Hematopoietic multipotent progenitor cell treated with erythropoietin and hydrocortisone succinate and interleukin-3 and kit ligand, for 4 days (in vitro differentiated cells): ENCODE data around the gene OLIG3.

ENCODE experiments used
- DNase-seq: peaks from one replicate; pipeline ENCODE4 v3.0.0-alpha.2; 2015

The OLIG3 gene

DNA sequence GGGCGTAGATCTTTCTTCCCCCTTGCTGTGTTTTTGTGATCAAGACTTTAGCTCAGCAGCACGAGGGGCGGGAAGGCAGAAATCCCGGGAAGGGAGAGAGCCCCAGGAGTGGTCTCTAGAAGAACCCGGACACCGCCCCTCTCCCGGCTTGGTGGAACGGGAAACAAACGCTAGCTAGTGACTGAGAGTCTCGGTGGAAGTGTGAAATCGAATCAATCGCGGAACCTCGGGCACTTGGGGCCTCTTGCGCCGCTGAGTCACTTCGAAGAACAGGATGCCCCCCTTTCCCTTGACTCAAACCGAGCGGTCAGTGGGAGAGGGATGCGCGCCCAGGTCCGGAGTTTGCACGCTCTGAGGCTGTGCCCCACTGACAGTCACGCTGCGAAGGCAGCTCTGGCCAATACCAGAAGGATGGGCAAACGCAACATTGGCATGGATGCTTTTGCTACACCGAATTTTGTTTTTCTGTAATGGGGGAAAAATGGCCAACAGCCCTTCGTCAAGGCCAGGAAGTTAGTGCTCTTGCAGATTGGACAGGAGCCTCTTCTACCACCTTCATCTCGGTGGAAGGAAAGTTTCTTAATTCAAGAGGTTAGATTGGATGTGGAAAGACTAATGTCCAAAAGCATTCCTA is 1.6 kb upstream of the OLIG3 start:
- no peak for DNase-seq

DNA sequence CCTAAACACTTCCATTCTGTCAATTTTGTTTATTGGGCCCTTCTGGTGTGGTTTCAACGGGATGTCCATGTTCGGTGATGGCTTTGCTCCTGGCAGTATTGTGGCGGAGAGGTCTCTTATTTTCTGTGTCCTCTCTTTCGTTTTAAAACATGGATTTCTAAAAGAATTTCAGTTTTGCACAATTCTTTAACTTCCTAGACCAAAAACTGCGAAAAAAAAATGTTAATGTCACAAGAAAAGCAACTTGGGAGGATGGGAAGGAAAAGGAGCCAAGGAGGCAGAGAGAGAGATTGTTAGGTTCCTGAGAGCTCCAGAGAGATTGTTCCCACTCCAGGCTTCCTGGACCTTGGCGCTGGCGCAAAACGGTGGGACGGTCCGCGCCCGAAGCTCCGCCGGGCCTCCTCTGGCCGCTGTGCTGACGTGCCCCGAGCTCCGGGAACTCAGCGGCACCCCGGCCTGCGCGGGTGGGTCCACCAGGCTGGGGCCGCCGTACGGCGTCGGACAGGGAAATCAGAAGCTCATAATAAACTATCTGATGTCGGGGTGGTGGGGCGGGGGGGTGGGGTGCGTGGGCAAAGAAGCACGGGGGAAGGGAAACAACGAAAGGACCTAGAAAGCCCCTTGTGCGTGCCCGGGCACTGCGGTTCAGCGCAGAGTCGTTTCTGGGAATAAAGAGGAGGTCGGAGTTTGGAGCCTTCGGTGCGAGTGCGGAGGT is 951 bp upstream of the OLIG3 start:
- DNase-seq, result no peak

DNA sequence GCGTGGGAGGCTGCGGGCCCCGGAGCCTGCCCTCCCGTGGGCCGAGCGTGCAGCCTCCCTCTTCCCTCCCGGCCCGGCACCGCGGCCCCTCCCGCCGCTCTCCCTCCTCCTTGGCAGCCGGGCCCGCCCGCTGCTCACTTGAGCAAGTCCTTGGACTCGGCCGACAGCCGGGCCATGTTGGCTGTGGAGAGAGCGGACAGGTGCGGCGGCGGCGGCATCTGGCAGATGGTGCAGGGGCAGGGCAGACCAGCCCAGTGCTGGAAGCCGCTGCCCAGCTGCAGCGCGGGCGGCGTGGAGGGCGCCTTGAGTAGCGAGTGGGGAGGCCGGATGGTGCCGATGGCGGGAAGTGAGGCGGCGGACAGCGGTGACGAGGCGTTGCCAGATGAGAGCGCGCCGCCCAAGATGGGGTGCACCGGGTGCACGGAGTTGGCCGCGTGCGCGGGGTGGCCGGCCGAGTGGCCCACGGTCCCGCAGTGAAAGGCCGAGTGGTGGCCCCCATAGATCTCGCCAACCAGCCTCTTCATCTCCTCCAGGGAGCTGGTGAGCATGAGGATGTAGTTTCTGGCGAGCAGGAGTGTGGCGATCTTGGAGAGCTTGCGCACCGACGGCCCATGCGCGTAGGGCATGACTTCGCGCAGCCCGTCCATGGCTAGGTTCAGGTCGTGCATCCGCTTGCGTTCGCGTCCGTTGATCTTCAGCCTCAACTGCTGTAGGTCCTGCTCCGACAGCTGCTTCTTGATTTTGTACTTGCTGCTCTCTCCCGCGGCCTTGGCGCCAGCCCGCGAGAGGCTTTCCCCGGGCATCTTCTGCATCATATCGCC is 766 bp downstream of the OLIG3 start:
- DNase-seq, result no peak

DNA sequence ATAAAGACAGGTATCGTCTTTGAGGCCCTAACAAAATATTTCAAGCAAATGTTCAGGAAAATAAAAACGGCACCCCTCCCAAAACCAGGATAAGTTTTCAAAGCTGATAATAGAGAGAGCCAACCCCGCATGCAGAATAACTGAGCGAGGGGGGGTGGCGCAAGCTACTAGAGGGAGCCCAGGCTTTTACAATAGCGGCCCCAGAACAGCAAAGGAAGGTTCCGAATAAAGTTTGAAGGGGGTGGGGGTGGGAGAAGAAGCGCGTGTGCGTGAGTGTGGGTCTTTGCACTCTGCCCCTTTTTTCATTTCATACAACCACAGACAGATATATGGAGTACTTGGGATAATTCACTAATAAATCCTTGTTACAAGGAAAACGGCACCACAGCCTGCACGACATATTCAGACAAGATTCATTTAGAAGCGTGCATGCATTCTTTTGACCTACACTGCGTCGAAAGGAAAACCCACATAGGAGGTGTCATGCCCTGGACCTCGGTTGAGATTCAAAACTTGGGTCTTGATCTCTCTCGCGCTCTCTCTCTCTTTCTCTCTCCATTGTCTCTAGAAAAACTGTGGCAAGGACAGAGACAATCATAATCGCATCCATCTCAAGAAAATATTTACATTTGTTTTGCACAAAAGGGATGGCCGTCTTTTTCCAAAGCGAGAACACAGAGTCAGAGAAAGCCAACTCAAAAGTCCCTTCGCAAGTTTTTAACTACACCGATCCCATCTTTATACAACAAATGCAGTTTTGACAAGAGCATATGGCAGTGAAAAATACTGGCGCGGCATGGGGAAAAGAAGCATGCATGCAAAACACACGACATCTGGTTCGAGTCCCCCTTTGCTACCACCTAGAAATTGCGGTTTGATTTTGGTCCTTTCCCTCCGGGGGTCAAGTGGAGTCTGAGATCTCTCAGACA is 1.6 kb downstream of the OLIG3 start:
- no peak for DNase-seq

DNA sequence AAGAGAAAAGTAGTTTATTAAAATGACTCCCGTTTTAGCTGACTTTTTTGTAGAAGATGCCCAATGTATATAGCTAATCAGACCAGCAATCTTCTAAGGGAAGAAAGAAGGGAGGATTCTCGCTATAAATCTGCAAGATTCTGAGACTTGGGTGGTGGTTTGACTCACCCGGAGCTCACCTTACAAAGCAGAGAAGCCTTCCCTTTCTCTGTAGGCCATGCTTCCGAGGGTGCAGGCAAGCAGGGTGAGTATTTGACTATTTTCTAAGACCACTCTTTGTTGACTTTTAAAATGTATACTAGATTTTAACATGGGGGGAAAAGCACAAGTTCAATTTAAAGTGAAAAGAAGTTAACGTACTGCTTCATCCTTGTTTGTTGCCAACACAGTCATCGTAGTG is 2.7 kb downstream of the OLIG3 start:
- DNase-seq, result no peak

DNA sequence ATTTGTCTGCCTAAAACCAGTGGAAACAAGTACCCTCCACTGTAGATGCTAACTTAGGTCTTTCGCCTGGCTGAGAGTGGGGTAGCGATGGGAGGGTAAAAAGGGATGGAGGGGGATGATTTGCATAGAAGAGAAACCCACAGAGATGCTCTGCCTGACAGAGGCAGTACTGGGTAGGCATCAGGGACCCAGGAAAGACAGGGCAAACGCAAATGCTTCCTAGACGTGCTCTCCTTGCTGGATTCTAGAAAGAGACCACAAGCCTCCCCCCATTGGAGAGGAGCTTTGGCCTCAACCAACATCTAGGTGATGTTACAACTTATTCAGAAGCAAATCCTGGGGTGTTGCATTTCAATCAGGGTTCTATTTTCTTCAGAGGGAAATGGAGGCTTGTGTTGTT is 3.2 kb downstream of the OLIG3 start:
- DNase-seq, result no peak

DNA sequence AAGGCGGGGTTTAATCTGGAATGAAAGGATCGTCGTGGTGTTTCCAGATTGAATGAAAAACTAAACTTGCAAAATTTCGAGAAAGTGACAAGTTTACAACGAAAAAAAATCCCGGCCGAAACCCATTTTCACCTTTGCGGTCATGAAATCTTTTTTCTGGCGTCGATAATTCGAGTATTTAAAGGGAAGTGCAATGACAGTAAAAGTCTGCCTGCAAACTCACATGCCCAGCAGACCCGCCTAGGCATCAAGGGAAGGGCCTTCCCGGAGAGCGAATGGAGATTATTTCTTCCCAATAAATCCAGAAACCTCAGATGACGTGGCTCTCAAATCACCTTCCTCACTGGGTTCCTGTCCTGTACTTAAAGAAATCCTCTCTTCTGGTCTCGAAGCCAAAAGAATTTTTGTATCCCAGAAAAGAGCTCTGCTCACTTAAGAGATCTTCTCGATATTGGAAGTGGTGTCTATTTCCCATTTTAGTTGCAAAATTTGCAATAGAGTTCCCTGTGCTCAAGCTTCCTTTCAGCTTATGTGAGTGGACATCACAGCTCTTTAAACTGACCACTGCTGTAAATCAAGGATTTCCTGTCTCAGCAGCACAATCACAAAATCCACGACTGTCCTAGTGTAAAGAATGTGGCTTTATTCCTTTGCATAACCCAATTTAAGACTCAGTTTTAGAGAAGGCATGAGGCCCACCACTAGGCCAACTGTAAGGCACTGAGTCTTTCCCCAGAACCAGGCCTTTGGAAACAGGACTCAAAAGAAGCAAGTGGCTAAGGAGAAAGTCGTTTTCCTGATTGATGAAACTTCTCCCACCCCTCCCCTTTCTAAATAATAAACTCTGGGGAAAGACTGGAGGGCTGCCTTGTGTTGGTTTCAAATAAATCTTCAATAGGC is 3.9 kb downstream of the OLIG3 start:
- no peak for DNase-seq

DNA sequence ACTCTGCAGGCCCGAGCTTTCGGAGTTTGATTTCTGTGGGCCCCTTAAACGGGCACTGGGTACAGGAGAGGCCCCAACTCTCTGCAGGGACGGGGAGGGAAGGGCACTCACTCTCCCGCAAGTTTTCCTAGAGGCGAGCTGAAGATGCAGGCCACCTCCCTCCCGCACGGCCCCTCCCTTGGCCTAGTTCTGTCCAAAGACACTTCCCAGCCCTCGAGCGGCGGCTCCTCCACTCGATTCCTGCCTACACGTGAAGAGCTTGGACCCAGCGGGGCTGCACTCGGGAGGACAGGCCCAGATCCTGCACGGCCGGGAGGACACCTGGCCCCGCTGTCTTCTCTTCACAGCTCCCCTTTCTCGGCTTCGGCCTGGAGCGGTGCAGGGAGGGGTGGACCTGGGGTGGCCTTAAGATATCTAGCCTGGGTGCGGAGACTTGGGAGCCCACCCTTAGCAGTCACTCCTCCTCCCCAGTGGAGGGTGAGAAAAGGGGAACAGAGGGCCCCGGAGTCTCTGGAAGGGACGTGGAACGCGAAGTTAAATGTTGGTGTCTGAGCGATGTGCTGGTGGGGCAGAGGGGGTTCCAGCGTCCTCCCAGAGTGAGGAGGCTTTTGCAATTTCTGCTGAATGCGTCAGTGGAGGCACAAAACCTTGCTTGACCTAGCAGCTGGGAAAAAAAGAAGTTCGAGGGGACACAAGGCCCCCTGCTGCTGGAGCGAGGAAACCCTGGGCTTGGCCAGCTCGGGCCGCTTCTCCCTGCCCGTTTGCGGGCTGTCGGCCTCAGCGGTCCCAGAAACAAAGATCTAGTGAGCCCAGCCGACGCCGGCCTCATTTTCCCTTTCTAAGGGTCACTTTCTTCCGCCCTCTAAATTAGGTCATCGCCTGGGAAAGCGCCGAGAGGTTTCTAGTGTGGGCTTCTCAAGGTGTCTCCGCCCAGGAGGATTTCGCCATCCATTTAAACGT is 4.9 kb downstream of the OLIG3 start:
- no peak for DNase-seq

DNA sequence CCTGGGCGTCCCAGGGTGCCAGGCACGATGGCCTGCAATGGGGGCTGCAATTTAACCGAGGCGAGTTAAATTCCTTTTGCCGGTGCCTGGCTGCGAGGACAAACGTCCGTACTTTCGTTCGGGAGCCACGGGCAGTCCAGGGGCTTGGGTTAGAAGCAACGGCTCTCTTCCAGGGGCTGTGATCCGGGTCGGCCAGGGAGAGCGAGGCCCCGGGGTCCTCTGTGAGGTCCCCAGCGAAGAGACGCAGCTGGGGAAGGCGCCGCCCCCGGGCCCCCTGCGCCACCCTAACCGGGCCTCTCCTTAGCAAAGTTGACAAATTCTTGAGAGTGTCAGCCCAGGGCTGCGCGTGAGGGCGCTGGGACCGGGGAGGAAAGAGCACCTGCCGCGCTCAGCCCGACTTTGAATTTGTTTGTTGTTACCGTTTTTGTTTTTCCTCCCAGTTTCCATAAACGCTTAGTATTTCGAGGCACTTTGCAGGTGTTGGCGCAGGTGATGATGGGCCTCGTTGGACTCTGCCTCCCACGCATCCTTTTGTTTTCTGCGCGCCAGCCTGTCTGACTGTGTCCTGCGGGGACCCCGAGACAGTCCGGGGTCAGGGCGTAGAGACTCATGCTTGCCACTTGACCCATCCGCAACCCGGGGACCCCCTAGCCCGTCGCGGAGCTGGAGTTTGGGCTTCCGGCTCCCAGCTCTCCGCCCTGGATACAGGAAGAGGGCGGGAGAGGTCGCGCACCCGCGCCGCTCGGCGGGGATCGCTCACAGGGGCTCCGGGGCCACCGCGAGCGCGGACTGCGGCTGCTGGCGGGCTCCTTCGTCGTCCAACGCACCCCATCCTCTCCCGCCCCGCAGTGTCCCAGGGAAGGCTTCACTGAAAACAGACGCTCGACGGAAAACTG is 5.8 kb downstream of the OLIG3 start:
- no peak for DNase-seq

DNA sequence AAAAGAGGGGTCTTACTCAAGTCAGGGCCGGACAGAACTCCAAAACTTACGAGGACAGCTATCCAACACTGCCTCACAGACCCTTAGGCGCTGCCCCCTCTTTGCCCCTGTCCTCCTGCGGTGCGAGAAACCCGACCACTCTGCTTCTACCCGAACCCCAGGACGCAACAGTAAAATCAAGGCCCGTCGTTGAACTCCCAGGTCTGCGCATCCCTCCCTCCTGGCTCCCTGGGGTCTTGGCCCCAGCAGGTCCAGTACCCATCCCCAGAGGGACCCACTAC is 6.4 kb downstream of the OLIG3 start:
- no peak for DNase-seq

DNA sequence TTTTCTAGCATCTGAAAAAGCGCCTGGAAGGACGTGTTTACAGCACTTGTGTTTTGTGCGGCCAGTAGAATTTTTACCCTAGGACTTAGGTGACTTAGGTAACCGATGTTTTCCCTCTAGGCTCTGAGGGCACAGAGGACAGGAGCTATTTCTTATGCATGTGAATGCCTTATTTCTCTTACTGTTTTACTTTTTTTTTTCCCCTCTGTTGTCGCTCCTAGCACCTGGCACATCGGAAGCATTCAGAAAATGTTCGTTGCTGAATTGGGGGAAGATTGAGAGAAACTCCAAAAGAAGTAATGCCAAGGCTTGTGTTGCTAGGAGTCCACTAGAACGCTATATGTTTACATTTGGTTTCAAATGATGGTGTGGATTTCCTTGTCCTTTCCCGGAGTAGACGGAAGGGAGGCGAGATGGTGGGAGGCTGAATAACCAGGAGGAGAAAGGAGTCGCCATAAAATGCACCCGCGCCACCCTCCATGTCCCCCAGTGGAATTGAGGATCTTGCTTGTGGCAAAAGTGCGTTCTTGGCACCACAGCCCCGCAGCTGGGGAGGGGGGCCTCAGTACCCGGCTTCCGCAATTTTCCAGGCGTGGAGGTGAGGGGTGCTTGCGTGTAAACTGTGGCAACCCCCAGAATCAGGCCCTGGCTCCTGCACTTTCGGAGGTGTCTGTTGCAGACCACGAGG is 6.9 kb downstream of the OLIG3 start:
- no peak for DNase-seq

DNA sequence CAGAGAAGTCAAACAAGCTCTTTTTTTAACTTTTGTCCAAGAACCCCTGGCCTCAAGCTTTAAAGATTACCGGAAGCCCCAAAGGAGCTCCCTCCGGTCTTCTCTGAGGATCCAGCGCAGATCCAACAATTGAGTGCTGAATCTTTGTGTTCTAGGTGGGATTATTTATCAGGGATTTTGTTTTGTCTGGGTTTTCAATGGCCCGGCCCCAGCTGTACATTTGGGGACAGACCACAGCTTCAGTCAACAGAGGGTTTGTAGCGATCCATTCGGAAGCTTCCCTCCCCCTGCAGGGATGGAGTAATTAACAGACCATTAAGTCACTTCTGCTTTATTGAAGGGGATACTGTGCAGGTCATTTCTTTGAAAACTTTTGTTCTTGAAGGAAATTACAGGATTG is 7.8 kb downstream of the OLIG3 start:
- no peak for DNase-seq

DNA sequence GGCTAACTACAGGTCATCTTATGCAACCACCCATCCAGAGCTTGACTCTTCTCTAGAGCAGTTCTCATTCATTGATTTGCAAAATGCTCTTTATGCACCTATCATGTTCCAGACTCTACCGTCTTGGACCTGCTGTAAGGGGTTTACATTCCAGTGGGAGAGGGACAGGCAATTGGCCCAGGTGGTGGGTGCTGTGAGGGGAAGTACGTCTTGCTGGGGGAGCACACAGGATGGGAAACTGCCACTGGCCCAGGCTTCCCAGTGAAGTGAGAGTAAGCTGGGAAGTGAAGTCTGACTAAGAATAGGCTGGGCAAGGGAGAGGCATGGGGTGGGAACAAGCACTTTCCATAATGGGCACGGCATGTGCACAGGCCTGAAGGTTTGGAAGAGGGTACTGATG is 13.8 kb downstream of the OLIG3 start:
- DNase-seq, result no peak

DNA sequence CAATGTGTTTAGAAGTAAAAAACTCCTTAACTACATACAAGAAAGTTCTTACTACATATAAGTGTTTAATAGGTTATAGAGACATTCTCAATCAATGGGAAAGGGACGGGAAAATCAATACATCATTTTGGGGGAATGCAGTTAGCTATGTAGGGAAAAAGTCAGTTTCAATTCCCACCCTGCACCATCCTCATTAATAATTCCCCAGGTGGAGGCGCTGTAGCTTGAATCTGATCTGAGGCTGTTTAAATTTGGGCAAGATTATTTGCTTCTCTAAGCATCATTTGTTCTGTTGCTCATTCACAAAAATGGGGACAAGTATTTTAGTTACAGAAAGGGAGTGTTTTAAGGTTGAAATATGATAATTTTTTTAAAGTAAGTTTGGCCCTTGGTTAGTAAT is 19.1 kb downstream of the OLIG3 start:
- no peak for DNase-seq

DNA sequence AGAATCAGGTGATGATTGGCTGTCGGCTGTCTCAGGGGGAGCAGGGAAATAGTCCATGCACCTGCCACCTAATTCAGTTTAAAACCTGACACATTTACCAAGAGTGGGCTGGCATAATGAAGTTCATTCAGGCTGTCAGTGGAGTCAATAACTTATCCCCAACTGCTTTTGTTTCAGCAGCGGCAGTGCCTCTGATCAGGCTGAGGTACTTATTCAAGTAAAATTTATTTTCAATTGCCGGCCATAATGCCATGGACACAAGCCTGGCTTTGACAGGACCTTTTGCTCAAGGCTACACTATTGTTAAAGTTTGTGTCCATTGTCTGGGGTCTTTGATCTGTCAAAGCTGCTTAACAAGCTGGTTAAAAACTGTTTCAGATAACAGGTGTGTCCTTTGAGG is 20.6 kb downstream of the OLIG3 start:
- DNase-seq, result no peak

DNA sequence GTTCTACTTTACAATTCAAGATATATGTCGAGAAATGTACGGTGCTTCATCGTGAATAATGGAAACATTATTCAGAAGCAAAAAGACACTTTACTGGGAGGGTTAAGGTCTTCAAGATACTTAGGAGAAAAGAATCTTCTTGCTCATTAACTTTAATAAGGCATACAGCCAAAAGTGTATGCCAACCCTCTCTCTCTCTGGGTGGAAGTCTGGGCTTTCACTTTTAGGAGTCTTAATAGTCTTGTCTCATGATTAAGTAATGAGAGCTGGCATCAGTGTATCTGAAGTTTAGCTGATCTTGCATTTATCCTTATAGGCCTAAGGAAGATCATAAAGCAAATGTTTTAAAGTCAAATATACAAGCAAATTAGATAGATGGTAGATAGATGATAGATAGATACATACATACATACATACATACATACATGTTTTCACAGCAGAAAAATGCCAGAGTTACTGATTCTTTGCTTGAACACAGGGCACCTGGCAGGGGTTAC is 21.5 kb downstream of the OLIG3 start:
- no peak for DNase-seq

DNA sequence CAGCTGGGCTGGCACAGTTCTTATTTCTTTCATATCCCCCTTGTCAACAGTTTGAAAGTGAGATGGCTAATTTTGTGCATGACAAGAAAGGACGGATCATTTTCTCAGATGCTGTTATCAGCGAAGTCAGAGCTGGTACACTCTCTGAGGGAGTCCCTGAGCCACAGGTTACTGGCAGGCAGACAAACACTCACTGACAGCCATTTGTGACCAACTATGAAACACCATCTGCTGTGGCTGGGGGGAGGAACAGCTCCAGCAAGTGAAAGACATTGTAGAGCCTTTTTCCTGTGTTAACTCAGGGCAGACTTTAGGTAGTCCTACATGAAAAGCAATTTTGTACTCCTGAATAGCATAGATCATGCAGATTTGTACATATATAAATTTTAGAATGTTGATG is 22.2 kb downstream of the OLIG3 start:
- no peak for DNase-seq

DNA sequence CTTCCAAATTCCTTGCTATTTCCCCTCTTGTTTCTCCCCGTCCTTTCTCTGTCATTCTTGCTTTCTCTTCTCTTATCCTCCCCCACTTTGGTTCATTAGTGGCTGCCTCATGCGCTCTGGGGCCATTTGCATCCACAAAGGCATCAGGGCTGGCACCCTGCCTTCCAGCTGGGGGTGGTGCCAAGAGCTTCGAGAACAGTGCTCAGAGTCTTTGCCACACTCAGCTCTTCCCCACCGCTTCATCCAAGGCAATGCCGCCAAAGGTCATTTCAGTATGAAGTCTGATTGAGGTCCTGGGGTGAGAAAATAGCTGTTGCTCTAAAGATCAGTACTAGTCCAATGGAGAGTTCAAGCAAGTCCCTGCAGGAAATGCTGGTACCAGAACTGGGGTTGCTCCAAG is 22.7 kb downstream of the OLIG3 start:
- no peak for DNase-seq

DNA sequence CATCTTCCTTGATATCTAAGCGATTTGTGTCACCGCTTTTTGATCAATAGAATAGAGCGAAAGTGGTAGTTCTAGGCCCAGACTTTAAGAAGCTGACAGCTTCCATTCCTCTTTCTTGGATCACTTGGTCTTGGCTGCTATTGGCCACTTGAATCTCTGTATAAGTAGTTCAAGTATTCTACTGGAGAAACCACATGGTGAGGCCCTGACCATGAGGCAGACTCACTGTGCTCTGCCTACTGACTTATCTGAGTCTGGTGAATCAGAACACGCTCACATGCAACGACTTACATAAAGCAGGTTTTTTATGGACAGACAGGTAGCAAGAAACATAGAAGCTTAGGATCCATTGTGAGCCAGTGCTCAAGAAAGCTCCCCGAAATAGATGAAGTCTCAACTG is 27.0 kb downstream of the OLIG3 start:
- no peak for DNase-seq
